Heart right ventricle (tissue), 16 donors: ENCODE data around the gene VAV1. TPM values are rescaled to one million over a fixed set of nuclear protein-coding genes. Genes with fewer than 3 reads are reported as not detected.

Experiments
- ATAC-seq, 8 donors: fragments of 200-7000 bp; cut with Tn5 transposase; one replicate each; pipeline ENCODE4 v1.9.1; 2020; ENCODE audit warnings: mild to moderate bottlenecking in 8 of 8, moderate library complexity in 8 of 8, moderate number of reproducible peaks in 1 of 8
- DNase-seq, 2 donors: peaks; one replicate each; pipeline ENCODE4 v3.0.0-alpha.2; 2020
- H3K27ac ChIP-seq, 10 donors: fragments of 200-600 bp; sonication (generic) in 2 of 10; one replicate each; pipeline versions ENCODE4 v1.5.0 to v1.8.0; 2020 to 2022; ENCODE audit warnings: mild to moderate bottlenecking in 3 of 10
- H3K27me3 ChIP-seq, 7 donors: fragments of 200-600 bp; one replicate each; pipeline ENCODE4 v1.8.0; 2021 to 2022; ENCODE audit warnings: mild to moderate bottlenecking in 2 of 7
- H3K36me3 ChIP-seq, 9 donors: fragments of 200-600 bp; sonication (generic) in 1 of 9; one replicate each; pipeline versions ENCODE4 v1.5.0 to v1.8.0; 2020 to 2022; ENCODE audit warnings: mild to moderate bottlenecking in 2 of 9
- H3K4me1 ChIP-seq, 9 donors: fragments of 200-600 bp; sonication (generic) in 1 of 9; one replicate each; pipeline versions ENCODE4 v1.5.0 to v1.8.0; 2020 to 2022; ENCODE audit warnings: mild to moderate bottlenecking in 4 of 9
- H3K4me3 ChIP-seq, 10 donors: fragments of 200-600 bp; sonication (generic) in 2 of 10; one replicate each; pipeline versions ENCODE4 v1.5.0 to v1.8.0; 2020 to 2022; ENCODE audit warnings: mild to moderate bottlenecking in 7 of 10, moderate library complexity in 2 of 10
- H3K9me3 ChIP-seq, 11 donors: fragments of 200-600 bp in 10 of 11; sonication (generic) in 2 of 11; one replicate each; pipeline versions ENCODE4 v1.5.0 to v1.8.0; 2013 to 2022; ENCODE audit warnings: mild to moderate bottlenecking in 2 of 11, control low read depth in 1 of 11, moderate library complexity in 1 of 11
- WGBS, 2 donors: extraction: QIAGEN DNeasy Blood & Tissue Kit; methylation state at CpG; one replicate each; pipeline ENCODE4 v1.1.7; 2013; ENCODE audit warnings: inconsistent platforms in 1 of 2; 5-methylcytosine and 5-hydroxymethylcytosine counted together
- intact Hi-C, 10 donors: fragments of 100-400 bp; cut with DNase I; formaldehyde crosslinking; loops; one replicate each; pipeline versions ENCODE4 v1.11.1 to v1.14.2; 2022
- polyA plus RNA-seq, 2 donors: library from polyadenylated mRNA; stranded (reverse); fragments of 200-250 nt; gene quantifications; one replicate each; pipeline ENCODE4 v1.2.3, GENCODE V29; 2013
- total RNA-seq, 10 donors: library from RNA; stranded (reverse); fragmentation: NEBNext Ultra II Directional in 3 of 10; extraction: Animal tissue kit (Norgen Biotek cat#: 25700) in 3 of 10; gene quantifications; one replicate each; pipeline versions ENCODE4 v1.2.1 to v1.2.4, GENCODE V29; 2021 to 2023
- TF ChIP-seq, protein P1 (sequence below), 9 donors: fragments of 200-600 bp; sonication (generic) in 2 of 9; IDR thresholded peaks; one replicate each; pipeline versions ENCODE4 v1.5.0 to v1.8.0; 2021 to 2022; ENCODE audit warnings: antibody characterized with exemption in 9 of 9, mild to moderate bottlenecking in 5 of 9, moderate library complexity in 1 of 9
- donor health status: Arrhythmogenic right ventricular cardiomyopathy.
- donor health status: ischemic (EF 13 %, LVEDD 7.1; RV severe dilation, severe dysfunction).
- donor health status: healthy with polysubstance abuse.
- donor health status: DM: no; HTN: yes; CAD: no.
- donor health status: DM: no; HTN: no; CAD: no.
- donor health status: ischemic (EF 25% LVEDD 6.9; RV normal size, moderate dysfunction).
- donor health status: ischemic (EF 25% LVEDD 5.7; RV mildly dilated, moderate dysfunction).
- donor health status: healthy.
- donor health status: DM: yes; HTN: yes; CAD: no.
- donor health status: Ischemic cardiomyopathy.
- donor health status: ischemic (EF 35%, LVEDD 5.7; RV mildly dilated, moderate dysfunction).
- donor health status: nonischemic (EF 11% LVEDD 7.7; RV severe dilation, severe dysfunction).
- donor health status: DM: yes; HTN: yes; CAD: no.
- donor health status: PGD.
- donor health status: ischemic (EF 29% LVEDD 5.4; RV normal size, mild dysfunction).
- donor health status: nonischemic (EF 23%, LVEDD 6.1; RV moderate dilation, normal function).

Gene VAV1
- total and polyA plus RNA-seq, 12 donors, result 0.45 to 11.0 (median 1.4) TPM

DNA sequence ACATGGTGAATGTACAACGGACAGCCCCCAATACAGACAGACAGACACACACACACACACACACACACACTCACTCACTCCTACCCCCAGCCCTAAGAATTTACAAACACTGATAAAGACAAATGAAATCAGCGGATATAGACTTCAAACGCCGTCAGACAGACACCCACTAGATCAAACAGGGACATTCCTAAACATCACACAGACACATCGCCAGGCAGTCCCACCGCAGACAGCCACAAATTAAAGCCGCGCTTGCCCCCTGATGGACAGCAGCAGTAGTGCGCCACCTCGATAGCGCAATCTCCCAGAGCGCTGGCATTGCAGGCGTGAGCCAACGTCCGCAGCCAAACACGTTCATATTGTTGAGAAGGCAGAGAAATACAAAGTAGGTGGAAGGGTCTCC is 90.2 kb downstream of the VAV1 start:
- peaks cover 0 to 19% (median 0%) of the 10 kb centered on the region in 9 donors for H3K4me1 ChIP-seq
- H3K9me3 ChIP-seq, result no peaks in the 10 kb centered on the region
- DNase-seq (peak; percentile 75 to 78), ATAC-seq (peak; percentile 81 to 97 (median 92))
- intact Hi-C loops, result loop anchor here (1.0 to 10.0 kb wide), 10 partner anchors 124 to 482 kb away; partner anchors contain the start of genes TRIP10 (in 6 of the 10), GPR108 (in 4 of the 10) and ARHGEF18 (in 1 of the 10)
- TF ChIP-seq, protein P1, sequence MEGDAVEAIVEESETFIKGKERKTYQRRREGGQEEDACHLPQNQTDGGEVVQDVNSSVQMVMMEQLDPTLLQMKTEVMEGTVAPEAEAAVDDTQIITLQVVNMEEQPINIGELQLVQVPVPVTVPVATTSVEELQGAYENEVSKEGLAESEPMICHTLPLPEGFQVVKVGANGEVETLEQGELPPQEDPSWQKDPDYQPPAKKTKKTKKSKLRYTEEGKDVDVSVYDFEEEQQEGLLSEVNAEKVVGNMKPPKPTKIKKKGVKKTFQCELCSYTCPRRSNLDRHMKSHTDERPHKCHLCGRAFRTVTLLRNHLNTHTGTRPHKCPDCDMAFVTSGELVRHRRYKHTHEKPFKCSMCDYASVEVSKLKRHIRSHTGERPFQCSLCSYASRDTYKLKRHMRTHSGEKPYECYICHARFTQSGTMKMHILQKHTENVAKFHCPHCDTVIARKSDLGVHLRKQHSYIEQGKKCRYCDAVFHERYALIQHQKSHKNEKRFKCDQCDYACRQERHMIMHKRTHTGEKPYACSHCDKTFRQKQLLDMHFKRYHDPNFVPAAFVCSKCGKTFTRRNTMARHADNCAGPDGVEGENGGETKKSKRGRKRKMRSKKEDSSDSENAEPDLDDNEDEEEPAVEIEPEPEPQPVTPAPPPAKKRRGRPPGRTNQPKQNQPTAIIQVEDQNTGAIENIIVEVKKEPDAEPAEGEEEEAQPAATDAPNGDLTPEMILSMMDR (IDR thresholded peaks at IDR 0.05), result peak; percentile 69 to 88 (median 83)
- H3K4me3 ChIP-seq, result peak overlapping the region in 8 of 10 donors; percentile 17 to 47 (median 35)
- peak overlapping the region in 1 of 10 donors; percentile 55 for H3K27ac ChIP-seq
- H3K27me3 ChIP-seq, result peaks cover 0 to 13% (median 11%) of the 10 kb centered on the region in 7 donors
- no peaks in the 10 kb centered on the region for H3K36me3 ChIP-seq
- 0 to 2% methylated on average over 16 of the region's 16 CpGs for WGBS, 2 donors

DNA sequence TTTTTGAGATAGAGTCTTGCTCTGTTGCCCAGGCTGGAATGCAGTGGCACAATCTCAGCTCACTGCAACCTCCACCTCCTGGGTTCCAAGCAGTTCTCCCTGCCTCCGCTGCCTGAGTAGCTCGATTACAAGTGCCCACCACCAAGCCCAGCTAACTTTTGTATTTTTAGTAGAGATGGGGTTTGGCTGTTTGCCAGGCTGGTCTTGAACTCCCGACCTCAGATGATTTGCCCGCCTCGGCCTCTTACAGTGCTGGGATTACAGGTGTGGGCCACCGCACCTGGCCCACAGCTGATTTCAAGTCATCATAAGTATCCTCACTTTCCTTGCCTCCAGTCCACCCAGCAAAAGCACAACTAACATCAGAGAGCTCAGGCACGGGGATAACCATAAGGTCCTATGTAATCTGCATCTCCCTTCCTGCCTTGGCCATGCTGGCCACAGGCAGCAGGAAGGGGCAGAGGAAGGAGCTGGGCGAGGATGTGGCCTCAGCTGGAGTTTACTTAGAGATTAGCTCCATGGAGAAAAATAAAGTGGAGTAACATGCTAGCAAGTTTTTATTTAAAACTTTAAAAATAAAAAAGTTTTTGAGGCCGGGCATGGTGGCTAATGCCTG is 91.9 kb downstream of the VAV1 start:
- TF ChIP-seq, protein P1 (IDR thresholded peaks at IDR 0.05), result no peak
- intact Hi-C loops, result loop anchor here in 9 of 10 donors (5.0 to 10.0 kb wide), 5 partner anchors 127 to 480 kb away; partner anchors contain the start of genes GPR108 (in 3 of the 9), TRIP10 (in 3 of the 9) and ARHGEF18 (in 1 of the 9)
- peaks cover 0 to 36% (median 0%) of the 10 kb centered on the region in 9 donors for H3K4me1 ChIP-seq
- ATAC-seq (no peak), DNase-seq (no peak)
- WGBS, 2 donors, result 60% methylated on average over 9 of the region's 9 CpGs
- no peak overlapping the region for H3K27ac ChIP-seq
- no peak overlapping the region for H3K4me3 ChIP-seq
- no peaks in the 10 kb centered on the region for H3K36me3 ChIP-seq
- no peaks in the 10 kb centered on the region for H3K9me3 ChIP-seq
- H3K27me3 ChIP-seq, result peaks cover 0 to 21% (median 12%) of the 10 kb centered on the region in 7 donors

DNA sequence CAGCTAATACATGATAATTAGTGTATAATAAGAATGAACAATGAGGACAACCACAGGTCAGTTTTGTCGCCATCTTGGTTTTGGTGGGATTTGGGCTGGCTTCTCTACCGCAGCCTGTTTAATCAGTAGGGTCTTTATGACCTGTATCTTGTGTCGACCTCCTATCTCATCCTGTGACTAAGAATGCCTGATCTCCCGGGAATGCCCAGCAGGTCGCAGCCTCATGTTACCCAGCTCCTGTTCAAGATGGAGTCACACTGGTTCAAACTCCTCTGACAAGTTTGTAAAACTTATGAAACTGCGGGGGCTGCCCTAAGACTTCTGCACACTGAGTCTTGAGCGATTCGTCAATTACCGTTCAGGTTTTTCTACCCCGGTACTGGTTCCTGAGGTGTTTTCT is 93.3 kb downstream of the VAV1 start:
- WGBS, 2 donors, result 63 to 68% methylated on average over 10 of the region's 10 CpGs

DNA sequence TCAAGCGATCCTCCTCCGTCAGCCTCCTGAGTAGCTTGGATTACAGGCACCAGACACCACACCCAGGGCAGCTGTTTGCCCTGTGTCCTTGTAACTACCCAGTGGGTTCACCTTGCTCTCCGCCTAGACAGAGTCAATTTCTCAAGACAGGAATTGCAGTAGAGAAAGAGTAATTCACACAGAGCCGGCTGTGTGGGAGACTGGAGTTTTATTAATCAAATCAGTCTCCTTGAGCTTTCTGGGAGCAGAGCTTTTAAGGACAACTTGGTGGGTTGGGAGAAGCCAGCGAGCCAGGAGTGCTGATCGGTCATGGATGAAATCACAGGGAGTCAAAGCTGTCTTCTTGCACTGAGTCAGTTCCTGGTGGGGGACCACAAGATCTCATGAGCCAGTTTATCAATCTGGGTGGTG is 94.2 kb downstream of the VAV1 start:
- TF ChIP-seq, protein P1 (IDR thresholded peaks at IDR 0.05), result no peak
- H3K4me3 ChIP-seq, result no peak overlapping the region
- peaks cover 0 to 9% (median 0%) of the 10 kb centered on the region in 11 donors for H3K9me3 ChIP-seq
- DNase-seq (no peak), ATAC-seq (no peak)
- WGBS, 2 donors, result 67 to 73% methylated on average over 6 of the region's 6 CpGs
- H3K36me3 ChIP-seq, result no peaks in the 10 kb centered on the region
- no peak overlapping the region for H3K27ac ChIP-seq
- H3K27me3 ChIP-seq, result peaks cover 0 to 32% (median 13%) of the 10 kb centered on the region in 7 donors
- peaks cover 0 to 36% (median 0%) of the 10 kb centered on the region in 9 donors for H3K4me1 ChIP-seq
- intact Hi-C loops, result loop anchor here in 4 of 10 donors (5.0 to 10.0 kb wide), 3 partner anchors 234 to 478 kb away; partner anchors contain the start of gene ARHGEF18 (in 1 of the 4)

More for the DNA sequence above, 93.3 kb downstream of the VAV1 start:
- no peaks in the 10 kb centered on the region for H3K9me3 ChIP-seq
- H3K27me3 ChIP-seq, result peaks cover 0 to 32% (median 13%) of the 10 kb centered on the region in 7 donors
- H3K27ac ChIP-seq, result no peak overlapping the region
- DNase-seq, result no peak
- H3K36me3 ChIP-seq, result no peaks in the 10 kb centered on the region
- TF ChIP-seq, protein P1 (IDR thresholded peaks at IDR 0.05), result no peak
- H3K4me3 ChIP-seq, result no peak overlapping the region
- ATAC-seq, result no peak
- peaks cover 0 to 36% (median 0%) of the 10 kb centered on the region in 9 donors for H3K4me1 ChIP-seq
- intact Hi-C loops, result loop anchor here in 4 of 10 donors (5.0 to 10.0 kb wide), 3 partner anchors 234 to 479 kb away; partner anchors contain the start of gene ARHGEF18 (in 1 of the 4)
